Gastrocnemius medialis (tissue), 4 donors: ENCODE data around the gene ZBTB21.

ENCODE experiments used
- POLR2A ChIP-seq, 2 donors: fragments of 450-650 bp; IDR thresholded peaks; one replicate each; pipeline ENCODE4 v1.6.1; 2017; ENCODE audit warnings: antibody characterized with exemption in 2 of 2, mild to moderate bottlenecking in 2 of 2, moderate library complexity in 2 of 2
- TF ChIP-seq, protein P1 (sequence below), 5 experiments: fragments of 450-650 bp in 3 of 5; fragments of 200-600 bp in 2 of 5; sonication (generic) in 2 of 5; IDR thresholded peaks in 4 of 5; conservative IDR thresholded peaks in 1 of 5; 1 replicate in 4 of 5; 2 replicates in 1 of 5; pipeline ENCODE4 v1.5.1; 2016 to 2019; ENCODE audit warnings: antibody characterized with exemption in 5 of 5, mild to moderate bottlenecking in 3 of 5, moderate library complexity in 3 of 5

DNA sequence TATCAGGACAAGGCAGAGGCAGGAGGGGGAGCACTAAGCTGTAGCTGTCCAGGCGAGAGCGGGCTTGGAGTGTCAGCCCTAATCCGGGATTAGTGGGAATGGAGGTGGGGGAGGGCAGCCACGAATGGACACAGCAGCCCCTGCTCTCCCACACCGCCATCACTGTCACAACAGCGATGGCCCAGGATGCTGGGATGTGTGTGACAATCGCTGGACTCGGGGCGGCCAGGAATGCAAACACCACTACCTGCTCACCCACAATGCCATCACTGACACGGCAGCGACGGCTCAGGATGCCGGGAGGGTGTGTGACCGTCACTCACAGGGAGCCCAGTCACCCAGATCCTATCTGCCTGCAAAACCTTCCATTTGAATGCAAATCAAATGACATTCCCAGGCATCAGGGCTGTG is 59.2 kb downstream of the ZBTB21 start:
- TF ChIP-seq, protein P1, sequence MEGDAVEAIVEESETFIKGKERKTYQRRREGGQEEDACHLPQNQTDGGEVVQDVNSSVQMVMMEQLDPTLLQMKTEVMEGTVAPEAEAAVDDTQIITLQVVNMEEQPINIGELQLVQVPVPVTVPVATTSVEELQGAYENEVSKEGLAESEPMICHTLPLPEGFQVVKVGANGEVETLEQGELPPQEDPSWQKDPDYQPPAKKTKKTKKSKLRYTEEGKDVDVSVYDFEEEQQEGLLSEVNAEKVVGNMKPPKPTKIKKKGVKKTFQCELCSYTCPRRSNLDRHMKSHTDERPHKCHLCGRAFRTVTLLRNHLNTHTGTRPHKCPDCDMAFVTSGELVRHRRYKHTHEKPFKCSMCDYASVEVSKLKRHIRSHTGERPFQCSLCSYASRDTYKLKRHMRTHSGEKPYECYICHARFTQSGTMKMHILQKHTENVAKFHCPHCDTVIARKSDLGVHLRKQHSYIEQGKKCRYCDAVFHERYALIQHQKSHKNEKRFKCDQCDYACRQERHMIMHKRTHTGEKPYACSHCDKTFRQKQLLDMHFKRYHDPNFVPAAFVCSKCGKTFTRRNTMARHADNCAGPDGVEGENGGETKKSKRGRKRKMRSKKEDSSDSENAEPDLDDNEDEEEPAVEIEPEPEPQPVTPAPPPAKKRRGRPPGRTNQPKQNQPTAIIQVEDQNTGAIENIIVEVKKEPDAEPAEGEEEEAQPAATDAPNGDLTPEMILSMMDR (IDR thresholded peaks at IDR 0.05 in 4 of 5, conservative IDR thresholded peaks at IDR 0.05 in 1 of 5) = no peak
- TF ChIP-seq POLR2A (IDR thresholded peaks at IDR 0.05) = no peak
